ENCODE results near the gene EPOP. TPM values are rescaled to one million over a fixed set of nuclear protein-coding genes. Genes with fewer than 3 reads are reported as not detected.

Gene EPOP
- total and polyA plus RNA-seq, 2 of the 13 experiments (the other 11 are each of a cell fraction or from before 2014, with no cell fraction given), result 14.7 to 37.8 TPM

DNA sequence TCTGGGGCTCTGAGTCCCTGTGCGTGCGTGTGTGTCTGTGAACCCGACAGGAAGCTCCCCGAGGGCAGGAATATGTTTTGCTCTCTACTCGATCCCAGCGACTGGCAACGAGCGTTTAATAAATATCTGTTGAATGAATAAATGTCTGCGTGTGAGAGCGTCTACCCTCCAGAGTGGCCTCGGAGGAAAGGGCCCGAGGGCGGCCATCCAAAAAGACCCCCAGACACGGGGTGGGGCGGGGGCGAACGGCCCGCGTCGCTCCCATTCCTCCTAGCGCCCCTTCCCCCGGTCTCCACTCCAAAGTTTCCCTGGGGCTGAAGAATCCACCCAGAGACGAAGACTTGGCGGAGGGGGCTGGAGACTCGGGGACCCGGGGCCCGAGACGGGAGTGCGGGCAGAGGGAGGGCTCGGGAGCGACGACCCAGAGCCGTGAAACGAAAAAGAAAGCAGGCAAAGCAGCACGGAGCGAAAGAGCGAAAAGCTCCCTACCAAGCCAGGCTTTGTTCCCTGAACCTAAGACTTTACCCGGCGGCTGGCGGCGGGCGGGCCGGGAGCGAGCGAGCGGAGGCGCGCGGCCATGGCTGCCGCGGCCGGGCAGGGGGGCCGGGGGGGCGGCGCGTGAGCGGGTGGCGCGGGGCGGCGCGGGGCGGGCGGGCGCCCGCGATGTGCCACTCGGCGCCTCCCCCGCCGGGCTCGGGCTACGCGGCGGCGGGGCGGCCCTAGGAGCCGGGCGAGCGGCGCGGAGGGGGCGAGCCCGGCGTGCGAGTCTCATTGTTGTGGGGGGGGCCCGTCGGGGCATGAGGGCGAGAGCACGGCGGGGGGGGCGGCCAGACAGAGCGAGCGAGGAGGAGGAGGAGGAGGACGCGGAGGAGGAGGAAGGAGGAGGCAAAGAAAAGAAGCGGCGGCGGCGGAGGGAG, 30.1 kb upstream of the EPOP start, which contains the start of gene MLLT6 (continued):
- TF ChIP-seq MLXIP (CRISPR knock-in tag; IDR thresholded peaks at IDR 0.05; ENCODE audit: borderline replicate concordance) (peak; percentile 65; the same call in 1 of the 2 replicates), ZNF570 (CRISPR knock-in tag; IDR thresholded peaks at IDR 0.05; ENCODE audit: borderline replicate concordance) (no peak), ATAD3A (CRISPR knock-in tag; IDR thresholded peaks at IDR 0.05) (no peak), HOXA9 (CRISPR knock-in tag; IDR thresholded peaks at IDR 0.05; ENCODE audit: borderline replicate concordance) (no peak), NR2F6 (IDR thresholded peaks at IDR 0.05) (no peak), NR2F6 (CRISPR knock-in tag; IDR thresholded peaks at IDR 0.05) (no peak), ZNF749 (CRISPR knock-in tag; IDR thresholded peaks at IDR 0.05; ENCODE audit: borderline replicate concordance) (no peak), MTA3 (CRISPR knock-in tag; IDR thresholded peaks at IDR 0.05) (no peak), ZNF839 (CRISPR knock-in tag; IDR thresholded peaks at IDR 0.05; ENCODE audit: borderline replicate concordance) (no peak), ZNF264 (CRISPR knock-in tag; IDR thresholded peaks at IDR 0.05) (no peak), HNRNPUL1 (IDR thresholded peaks at IDR 0.05; ENCODE audit: low read depth, low read length) (no peak), MED1 (CRISPR knock-in tag; IDR thresholded peaks at IDR 0.05) (no peak; the same call in 1 of the 2 replicates), RORA (CRISPR knock-in tag; IDR thresholded peaks at IDR 0.05) (no peak), ZNF333 (CRISPR knock-in tag; IDR thresholded peaks at IDR 0.05; ENCODE audit: borderline replicate concordance) (no peak), PRDM10 (CRISPR knock-in tag; IDR thresholded peaks at IDR 0.05; ENCODE audit: low read depth) (no peak), ZBTB1 (CRISPR knock-in tag; IDR thresholded peaks at IDR 0.05; ENCODE audit: borderline replicate concordance) (no peak), FOXK1 (CRISPR knock-in tag; IDR thresholded peaks at IDR 0.05; ENCODE audit: borderline replicate concordance, low read depth) (no peak), ZNF12 (CRISPR knock-in tag; IDR thresholded peaks at IDR 0.05) (no peak), TGIF2 (CRISPR knock-in tag; IDR thresholded peaks at IDR 0.05) (0 out of 2 replicates have a peak, but pooled peaks have one; percentile 44), ETV6 (CRISPR knock-in tag; conservative IDR thresholded peaks at IDR 0.05) (0 out of 2 replicates have a peak, but pooled peaks have one; percentile 51), ZNF891 (CRISPR knock-in tag; IDR thresholded peaks at IDR 0.05) (no peak), POLR2AphosphoS5 (IDR thresholded peaks at IDR 0.05; ENCODE audit: low read depth, low read length) (peak; percentile 38)
- TF ChIP-seq, protein P1, sequence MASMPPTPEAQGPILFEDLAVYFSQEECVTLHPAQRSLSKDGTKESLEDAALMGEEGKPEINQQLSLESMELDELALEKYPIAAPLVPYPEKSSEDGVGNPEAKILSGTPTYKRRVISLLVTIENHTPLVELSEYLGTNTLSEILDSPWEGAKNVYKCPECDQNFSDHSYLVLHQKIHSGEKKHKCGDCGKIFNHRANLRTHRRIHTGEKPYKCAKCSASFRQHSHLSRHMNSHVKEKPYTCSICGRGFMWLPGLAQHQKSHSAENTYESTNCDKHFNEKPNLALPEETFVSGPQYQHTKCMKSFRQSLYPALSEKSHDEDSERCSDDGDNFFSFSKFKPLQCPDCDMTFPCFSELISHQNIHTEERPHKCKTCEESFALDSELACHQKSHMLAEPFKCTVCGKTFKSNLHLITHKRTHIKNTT (CRISPR knock-in tag; IDR thresholded peaks at IDR 0.05), result no peak
